ENCODE data around the gene AVP. TPM values are rescaled to one million over a fixed set of nuclear protein-coding genes. Genes with fewer than 3 reads are reported as not detected.
A peak's percentile ranks its signal among the peaks of the same experiment; 100 is the strongest.

AVP gene
- total and polyA plus RNA-seq, 2 of the 13 experiments (the other 11 are each of a cell fraction or from before 2014, with no cell fraction given): 0.12 TPM; not detected in 1

GRCh38 chr20:3047486-3048419, 36.8 kb downstream of the AVP start (continued):
- TF ChIP-seq ZBTB40 (IDR thresholded peaks at IDR 0.05) (peak; percentile 93), ZBTB40 (CRISPR knock-in tag; IDR thresholded peaks at IDR 0.05) (peak; percentile 99), RFX5 (IDR thresholded peaks at IDR 0.05; ENCODE audit: low read depth, low read length) (no peak), ZNF276 (CRISPR knock-in tag; IDR thresholded peaks at IDR 0.05; ENCODE audit: low read depth) (no peak), ZBTB33 (CRISPR knock-in tag; IDR thresholded peaks at IDR 0.05) (peak; percentile 48; the same call in 1 of the 2 replicates), FUBP1 (CRISPR knock-in tag; IDR thresholded peaks at IDR 0.05; ENCODE audit: borderline replicate concordance) (no peak), ZNF792 (CRISPR knock-in tag; IDR thresholded peaks at IDR 0.05) (0 out of 2 replicates have a peak, but pooled peaks have one; percentile 24), CREM (IDR thresholded peaks at IDR 0.05) (no peak), CREM (CRISPR knock-in tag; IDR thresholded peaks at IDR 0.05) (no peak), NR2C2 (CRISPR knock-in tag; IDR thresholded peaks at IDR 0.05; ENCODE audit: borderline replicate concordance) (no peak), ETV5 (CRISPR knock-in tag; IDR thresholded peaks at IDR 0.05; ENCODE audit: borderline replicate concordance) (peak; percentile 34; the same call in 1 of the 2 replicates)
- TF ChIP-seq, protein P1, sequence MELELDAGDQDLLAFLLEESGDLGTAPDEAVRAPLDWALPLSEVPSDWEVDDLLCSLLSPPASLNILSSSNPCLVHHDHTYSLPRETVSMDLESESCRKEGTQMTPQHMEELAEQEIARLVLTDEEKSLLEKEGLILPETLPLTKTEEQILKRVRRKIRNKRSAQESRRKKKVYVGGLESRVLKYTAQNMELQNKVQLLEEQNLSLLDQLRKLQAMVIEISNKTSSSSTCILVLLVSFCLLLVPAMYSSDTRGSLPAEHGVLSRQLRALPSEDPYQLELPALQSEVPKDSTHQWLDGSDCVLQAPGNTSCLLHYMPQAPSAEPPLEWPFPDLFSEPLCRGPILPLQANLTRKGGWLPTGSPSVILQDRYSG (CRISPR knock-in tag; IDR thresholded peaks at IDR 0.05): no peak

All from HepG2 (cell line).